Measurements from ENCODE around the gene SPATA2.
A peak's percentile ranks its signal among the peaks of the same experiment; 100 is the strongest.
"Not testable (repeated sequence)": the region's sequence is repeated elsewhere in the genome, so short reads cannot be mapped to it uniquely, and the experiment has no call there.

SPATA2 gene

GRCh38 chr20:49904440-49905214, 10.7 kb downstream of the SPATA2 start:
- DNase-seq (ENCODE audit: low read depth in 2 of 2) = no peak

DNA sequence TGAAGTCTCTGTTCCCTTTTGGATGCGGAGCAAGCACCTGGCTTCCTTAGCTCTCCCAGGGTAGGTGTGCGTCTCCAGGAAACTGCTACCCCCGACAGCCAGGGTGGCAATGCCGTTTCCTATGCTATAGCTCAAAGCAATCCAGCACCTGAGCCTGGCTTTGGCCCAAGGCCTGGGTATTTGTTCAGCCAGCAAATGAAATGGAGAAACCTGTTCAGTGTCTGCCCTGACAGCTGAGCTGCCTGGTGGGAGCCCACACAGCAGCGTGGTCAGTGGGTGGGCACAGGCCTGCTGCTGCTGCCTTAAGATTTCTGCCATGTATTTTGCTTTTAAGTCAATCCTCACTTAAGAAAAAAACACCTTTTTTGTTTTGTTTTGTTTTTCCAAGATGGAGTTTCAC, 13.7 kb downstream of the SPATA2 start:
- no peak for DNase-seq (ENCODE audit: low read depth in 2 of 2)

- DNase-seq (ENCODE audit: low read depth in 2 of 2) = no peak
These were observed 15.6 kb downstream of the SPATA2 start for GRCh38 chr20:49899541-49900383.

DNA sequence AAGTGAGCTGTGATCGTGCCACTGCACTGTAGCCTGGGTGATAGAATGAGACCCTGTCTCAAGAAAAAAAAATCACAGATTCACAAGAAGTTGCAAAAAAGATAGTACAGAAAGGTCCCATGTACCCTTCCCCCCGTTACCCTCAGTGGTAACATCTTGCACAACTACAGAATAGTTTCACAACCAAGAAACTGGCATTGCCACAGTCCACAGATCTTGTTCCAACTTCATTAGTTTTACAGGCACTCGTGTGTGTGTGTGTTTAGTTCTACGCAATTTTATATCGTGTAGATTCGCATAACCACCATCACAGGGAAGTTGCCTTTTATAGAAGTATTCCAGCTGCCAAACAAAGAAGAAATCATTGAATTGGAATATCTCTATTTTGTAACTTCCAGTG, 19.1 kb downstream of the SPATA2 start:
- no peak for DNase-seq (ENCODE audit: low read depth in 2 of 2)

GRCh38 chr20:49895474-49896093, 19.7 kb downstream of the SPATA2 start:
- DNase-seq (ENCODE audit: low read depth in 2 of 2) = not testable (repeated sequence)

DNA sequence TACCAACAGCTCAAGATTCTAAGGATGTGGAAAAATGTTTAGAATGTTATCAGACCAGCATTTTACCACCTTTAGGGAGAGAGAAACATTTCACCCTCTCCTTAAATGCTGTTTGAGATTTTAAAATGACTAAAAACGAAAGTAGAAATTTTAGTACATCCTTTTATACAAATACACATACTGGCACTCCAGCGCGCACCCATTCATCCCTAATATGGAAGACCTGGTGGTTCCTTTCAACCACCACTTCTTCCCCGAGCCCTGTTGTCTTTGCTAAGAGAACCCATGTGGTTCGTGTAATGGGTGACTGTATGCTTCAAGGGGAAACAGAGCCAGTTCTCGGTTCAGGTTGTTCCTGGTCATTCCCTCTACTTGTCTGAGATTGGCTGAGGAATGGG, 21.3 kb downstream of the SPATA2 start:
- DNase-seq (ENCODE audit: low read depth in 2 of 2) = peak in 1 of 2 donors; percentile 47

DNA sequence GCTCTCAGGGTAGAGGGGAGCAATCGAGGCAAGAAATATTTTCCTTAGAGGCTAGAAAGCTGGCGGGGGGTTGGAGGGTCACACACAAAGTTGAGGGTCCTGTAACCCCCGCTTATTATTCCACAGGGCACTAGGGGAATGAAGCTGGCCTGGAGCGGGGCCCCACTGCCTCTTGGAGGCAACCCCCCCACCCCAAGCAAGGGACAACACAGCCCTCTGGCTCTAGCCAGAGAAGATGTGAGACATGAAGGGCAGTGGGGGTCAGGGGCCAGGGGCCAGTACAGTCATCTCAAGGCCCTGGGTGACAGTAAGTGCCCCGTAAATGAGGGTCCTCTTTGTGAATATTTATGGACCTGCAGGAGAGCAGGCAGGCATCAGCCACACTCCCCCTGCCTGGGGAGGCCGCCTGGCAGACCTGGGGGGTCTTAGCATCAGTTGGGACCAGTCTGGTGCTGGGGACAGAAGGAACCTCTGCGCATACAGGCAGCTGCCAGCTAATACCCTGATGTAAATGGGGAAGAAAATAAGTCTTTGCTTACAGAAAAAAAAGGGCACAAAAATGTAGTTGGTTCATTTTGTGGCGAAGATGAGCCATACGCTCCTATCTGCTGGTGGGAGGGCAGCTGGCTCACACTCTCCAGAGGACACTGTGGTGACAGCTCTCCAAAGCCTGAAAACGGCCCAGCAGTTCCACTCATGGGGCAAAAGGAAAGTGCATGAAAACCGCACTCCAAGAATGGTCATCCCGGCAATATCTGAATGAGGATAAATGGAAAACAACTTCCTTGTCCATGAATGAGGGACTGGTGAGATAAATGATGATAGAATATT, 21.9 kb downstream of the SPATA2 start:
- DNase-seq (ENCODE audit: low read depth in 2 of 2) = peak; percentile 38 to 56

- DNase-seq (ENCODE audit: low read depth in 2 of 2) = no peak
These were observed 22.5 kb downstream of the SPATA2 start for GRCh38 chr20:49892817-49893216.

DNA sequence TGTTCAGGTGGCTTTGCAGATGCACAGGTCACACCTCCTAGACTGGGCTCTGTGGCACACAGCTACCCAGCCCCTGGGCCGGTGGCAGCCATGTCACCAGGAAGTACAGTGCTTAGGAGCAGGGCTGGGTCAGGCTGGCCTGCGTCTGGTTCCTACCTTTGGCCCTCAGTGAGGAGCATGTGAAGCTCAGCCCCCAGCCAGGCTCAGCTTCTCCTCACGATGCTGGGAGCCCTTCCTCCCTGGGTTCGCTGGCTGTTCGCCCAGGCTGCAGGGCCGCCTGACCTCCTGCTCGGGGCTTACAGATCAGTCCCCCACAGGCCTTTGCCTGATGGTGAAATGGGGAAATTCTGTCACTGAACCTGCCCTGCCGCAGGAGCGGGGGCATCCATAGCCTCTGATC, 23.1 kb downstream of the SPATA2 start:
- DNase-seq (ENCODE audit: low read depth in 2 of 2) = no peak

GRCh38 chr20:49891476-49892110, 23.7 kb downstream of the SPATA2 start:
- no peak for DNase-seq (ENCODE audit: low read depth in 2 of 2)

GRCh38 chr20:49890471-49891361, 24.6 kb downstream of the SPATA2 start:
- DNase-seq (ENCODE audit: low read depth in 2 of 2) = no peak

- no peak for DNase-seq (ENCODE audit: low read depth in 2 of 2)
These were observed 25.4 kb downstream of the SPATA2 start for GRCh38 chr20:49889935-49890333.

- no peak for DNase-seq (ENCODE audit: low read depth in 2 of 2)
These were observed 26.1 kb downstream of the SPATA2 start for GRCh38 chr20:49889001-49889934.

DNA sequence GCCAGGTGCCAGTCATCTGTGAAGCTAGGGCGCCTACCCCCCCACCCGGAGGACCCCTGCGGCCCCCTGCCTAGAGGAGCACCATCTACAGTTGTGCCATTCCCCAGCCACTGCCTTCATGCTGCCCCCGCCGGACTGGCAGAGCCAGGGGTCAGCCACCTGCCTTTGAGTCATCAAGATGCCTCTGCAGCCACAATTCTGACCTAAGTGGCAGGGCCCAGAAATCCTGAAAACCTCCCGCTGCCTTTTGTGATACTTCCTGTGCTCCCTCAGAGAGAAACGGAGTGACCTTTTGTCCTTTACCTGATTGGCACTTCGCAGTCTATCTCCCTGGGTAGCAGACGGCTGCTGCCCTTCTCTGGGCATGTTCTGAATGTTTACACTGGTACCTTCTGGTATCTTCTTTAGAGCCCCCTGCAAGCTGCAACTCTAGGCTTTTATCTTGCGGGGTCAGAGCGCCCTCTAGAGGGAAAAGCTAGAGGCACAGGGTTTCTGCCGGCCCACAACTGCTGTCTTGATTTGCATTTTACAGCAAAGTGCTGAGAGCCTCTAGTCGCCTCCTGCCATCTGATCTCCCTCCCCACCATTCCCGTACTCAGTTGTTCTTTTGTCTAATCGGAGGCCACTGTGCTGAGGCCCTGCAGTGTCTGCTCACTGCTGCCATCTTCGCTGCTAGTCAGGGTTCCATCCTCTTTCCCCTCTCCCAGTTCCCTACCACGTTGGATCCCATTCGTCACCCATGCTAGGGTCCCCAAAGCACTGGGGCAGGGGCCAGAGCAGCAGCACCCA, 26.9 kb downstream of the SPATA2 start:
- peak; percentile 23 to 47 for DNase-seq (ENCODE audit: low read depth in 2 of 2)

- DNase-seq (ENCODE audit: low read depth in 2 of 2) = no peak
These were observed 27.8 kb downstream of the SPATA2 start for GRCh38 chr20:49887251-49888211.

DNA sequence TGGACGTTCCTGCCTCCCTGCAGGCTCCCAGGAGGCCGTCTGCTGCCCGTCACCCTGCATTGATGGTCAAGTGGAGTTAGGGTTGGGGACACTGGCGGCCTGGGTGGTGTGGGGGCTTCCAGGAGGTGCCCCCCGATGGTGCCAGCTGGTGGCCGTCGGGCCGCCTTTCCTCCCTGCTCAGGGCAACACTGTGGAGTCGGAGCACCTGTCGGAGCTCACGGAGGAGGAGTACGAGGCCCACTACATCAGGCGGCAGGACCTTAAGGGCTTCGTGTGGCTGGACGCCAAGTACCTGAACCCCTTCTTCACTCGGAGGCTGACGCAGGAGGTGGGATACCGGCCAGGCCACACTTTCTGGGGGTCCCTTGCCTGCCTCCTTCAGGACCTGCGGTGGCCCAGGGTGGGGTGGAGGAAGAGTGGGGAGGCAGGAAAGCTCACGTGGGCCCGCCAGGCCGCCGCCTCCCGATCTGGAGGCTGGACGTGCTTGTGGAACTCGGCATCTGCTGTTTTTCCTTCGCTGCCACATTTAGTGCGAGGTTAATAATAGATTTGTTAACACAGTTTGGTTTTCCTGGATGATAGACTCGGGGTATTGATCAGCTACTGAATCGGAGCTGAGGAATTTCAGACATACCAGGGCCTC, 28.6 kb downstream of the SPATA2 start:
- DNase-seq (ENCODE audit: low read depth in 2 of 2) = no peak

Measured in stimulated activated CD4-positive, alpha-beta T cell treated with anti-CD3 and anti-CD28 coated beads, Interleukin-4, amount 100 ng/mL, for 48 hours (primary cell).